HCT116 (cell line): ENCODE results near the gene KLHDC10. TPM values are rescaled to one million over a fixed set of nuclear protein-coding genes. Genes with fewer than 3 reads are reported as not detected.

ENCODE experiments used
- ATAC-seq: fragments of 200-7000 bp; cut with Tn5 transposase; 2 replicates; pipeline ENCODE4 v1.9.1; 2020; ENCODE audit warnings: mild to moderate bottlenecking, moderate library complexity
- BruUV-seq: library from RNA; stranded (reverse); fragments of 400-500 nt; replicated peaks from 2 replicates; lab custom pipeline; 2021; lab: Mats Ljungman, UMichigan
- CTCF ChIA-PET: fragments of 300-600 bp; sonication (Branson Sonifier 250); formaldehyde crosslinking; loops from one replicate; lab custom pipeline; 2021; ENCODE audit warnings: antibody characterized with exemption; lab: Charles Lee
- POLR2A ChIA-PET: fragments of 300-600, 350-600 bp; sonication (Branson Sonifier 250); formaldehyde crosslinking; loops from one replicate; lab custom pipeline; 2021; ENCODE audit warnings: antibody characterized with exemption; lab: Charles Lee
- RAD21 ChIA-PET, 2 experiments: fragments of 300-600 bp; sonication (Branson Sonifier 250); formaldehyde crosslinking; loops; one replicate each; lab custom pipeline; 2023; ENCODE audit warnings: low total read pairs in 2 of 2; ENCODE audit not compliant: uncharacterized antibody in 2 of 2, unreplicated experiment in 2 of 2, low non-redundant PET in 1 of 2; lab: Charles Lee
- DNase-seq: peaks from one replicate; pipeline ENCODE4 v3.0.0-alpha.2; 2010; ENCODE audit warnings: low read depth, low spot score
- H2AFZ ChIP-seq: fragments of 200-600 bp; shearing (Covaris generic), sonication (generic); 2 replicates; pipeline ENCODE4 v1.6.1; 2017; ENCODE audit warnings: low read depth, mixed run types, mixed read lengths, antibody characterized with exemption, low read length; ENCODE audit not compliant: poor library complexity, severe bottlenecking
- H3K27ac ChIP-seq: 2 replicates; pipeline ENCODE4 v1.5.1; 2012; ENCODE audit warnings: low read depth, low read length
- H3K27me3 ChIP-seq: fragments of 200-600 bp; sonication (generic); 2 replicates; pipeline ENCODE4 v1.6.1; 2016; ENCODE audit warnings: mixed run types, low read length, mixed read lengths; ENCODE audit not compliant: insufficient read depth
- H3K36me3 ChIP-seq, 2 experiments: fragments of 200-500 bp in 1 of 2; fragments of 200-600 bp in 1 of 2; sonication (Bioruptor generic) in 1 of 2; sonication (generic) in 1 of 2; 2 replicates each; pipeline versions ENCODE4 v1.5.1 to v1.6.1; 2014 to 2016; ENCODE audit warnings: low read length in 2 of 2, inconsistent platforms in 1 of 2, mixed read lengths in 1 of 2, mixed run types in 1 of 2; ENCODE audit not compliant: insufficient read depth in 2 of 2, control insufficient read depth in 1 of 2
- H3K4me1 ChIP-seq, 2 experiments: fragments of 200-600 bp in 1 of 2; sonication (generic) in 1 of 2; 2 replicates each; pipeline versions ENCODE4 v1.5.1 to v1.6.1; 2012 to 2017; ENCODE audit warnings: low read length in 2 of 2, inconsistent platforms in 1 of 2, mild to moderate bottlenecking in 1 of 2, mixed read lengths in 1 of 2, mixed run types in 1 of 2, moderate library complexity in 1 of 2; ENCODE audit not compliant: insufficient read depth in 2 of 2, control insufficient read depth in 1 of 2
- H3K4me2 ChIP-seq: fragments of 200-600 bp; sonication (generic); 2 replicates; pipeline ENCODE4 v1.6.1; 2017; ENCODE audit warnings: mixed run types, low read length, mixed read lengths
- H3K4me3 ChIP-seq, 2 experiments: fragments of 200-600 bp in 1 of 2; sonication (generic) in 1 of 2; replicated peaks in 1 of 2; 2 replicates each; pipeline ENCODE4 v1.5.1; 2011 to 2016; ENCODE audit warnings: low read length in 2 of 2, control low read depth in 1 of 2, low read depth in 1 of 2, mild to moderate bottlenecking in 1 of 2, mixed read lengths in 1 of 2, mixed run types in 1 of 2
- H3K79me2 ChIP-seq: fragments of 200-600 bp; sonication (generic); 2 replicates; pipeline ENCODE4 v1.6.1; 2017; ENCODE audit warnings: mild to moderate bottlenecking, mixed run types, low read length, moderate library complexity, mixed read lengths; ENCODE audit not compliant: insufficient read depth
- H3K9ac ChIP-seq: fragments of 200-600 bp; sonication (generic); 2 replicates; pipeline ENCODE4 v1.6.1; 2016; ENCODE audit warnings: low read length, mixed read lengths
- H3K9me2 ChIP-seq: fragments of 200-600 bp; sonication (generic), shearing (Covaris generic); 2 replicates; pipeline ENCODE4 v1.6.1; 2017; ENCODE audit warnings: mixed run types, mild to moderate bottlenecking, moderate library complexity; ENCODE audit not compliant: insufficient read depth
- H3K9me3 ChIP-seq, 2 experiments: fragments of 200-500 bp in 1 of 2; fragments of 200-600 bp in 1 of 2; sonication (Bioruptor generic) in 1 of 2; sonication (generic) in 1 of 2; 2 replicates each; pipeline ENCODE4 v1.6.1; 2014 to 2017; ENCODE audit warnings: low read length in 2 of 2, mixed read lengths in 2 of 2, inconsistent platforms in 1 of 2, low read depth in 1 of 2, mild to moderate bottlenecking in 1 of 2, mixed run types in 1 of 2, moderate library complexity in 1 of 2; ENCODE audit not compliant: control insufficient read depth in 1 of 2, insufficient read depth in 1 of 2
- H4K20me1 ChIP-seq: fragments of 200-600 bp; sonication (generic), shearing (Covaris generic); 2 replicates; pipeline ENCODE4 v1.6.1; 2017; ENCODE audit warnings: mixed run types, mild to moderate bottlenecking, moderate library complexity; ENCODE audit not compliant: insufficient read depth
- CBX3 ChIP-seq: IDR thresholded peaks from 2 replicates; pipeline ENCODE4 v1.6.1; 2012; ENCODE audit warnings: low read depth
- CEBPB ChIP-seq: IDR thresholded peaks from 2 replicates; pipeline ENCODE4 v1.6.1; 2012; ENCODE audit warnings: low read depth
- CTCF ChIP-seq, 3 experiments: fragments of 200-600 bp in 1 of 3; sonication (generic) in 1 of 3; IDR thresholded peaks in 2 of 3; conservative IDR thresholded peaks in 1 of 3; 2 replicates each; pipeline ENCODE4 v1.5.1; 2012 to 2017; ENCODE audit warnings: low read depth in 2 of 3, low read length in 2 of 3, antibody characterized with exemption in 1 of 3, borderline replicate concordance in 1 of 3, control low read depth in 1 of 3, mild to moderate bottlenecking in 1 of 3, mixed read lengths in 1 of 3, mixed run types in 1 of 3, moderate library complexity in 1 of 3; ENCODE audit not compliant: insufficient read depth in 1 of 3
- EGR1 ChIP-seq: IDR thresholded peaks from 2 replicates; pipeline ENCODE4 v1.6.1; 2012; ENCODE audit warnings: low read depth
- ELF1 ChIP-seq: IDR thresholded peaks from 2 replicates; pipeline ENCODE4 v1.6.1; 2012; ENCODE audit warnings: low read depth, borderline replicate concordance
- FOSL1 ChIP-seq: IDR thresholded peaks from 2 replicates; pipeline ENCODE4 v1.6.1; 2012; ENCODE audit warnings: low read depth
- JUND ChIP-seq: IDR thresholded peaks from 2 replicates; pipeline ENCODE4 v1.6.1; 2012
- RAD21 ChIP-seq: IDR thresholded peaks from 2 replicates; pipeline ENCODE4 v1.6.1; 2012; ENCODE audit warnings: low read depth, mild to moderate bottlenecking
- SIN3A ChIP-seq: IDR thresholded peaks from 2 replicates; pipeline ENCODE4 v1.6.1; 2012; ENCODE audit warnings: low read depth
- SP1 ChIP-seq: IDR thresholded peaks from 2 replicates; pipeline ENCODE4 v1.6.1; 2012; ENCODE audit warnings: low read depth
- YY1 ChIP-seq: IDR thresholded peaks from 2 replicates; pipeline ENCODE4 v1.6.1; 2011; ENCODE audit warnings: low read length, low read depth, moderate library complexity, mild to moderate bottlenecking; ENCODE audit not compliant: insufficient replicate concordance; ENCODE audit errors: extremely low read depth
- ZBTB33 ChIP-seq: IDR thresholded peaks from 2 replicates; pipeline ENCODE4 v1.6.1; 2011; ENCODE audit warnings: mild to moderate bottlenecking, low read length, moderate library complexity; ENCODE audit not compliant: insufficient replicate concordance; ENCODE audit errors: extremely low read depth
- ZFX ChIP-seq: fragments of 450-650 bp; IDR thresholded peaks from 2 replicates; pipeline ENCODE4 v1.6.1; 2017
- ZNF274 ChIP-seq: fragments of 200-500 bp; sonication (Bioruptor generic); IDR thresholded peaks from 2 replicates; pipeline ENCODE4 v1.6.1; 2014; ENCODE audit warnings: mild to moderate bottlenecking, low read depth, low read length, inconsistent platforms
- intact Hi-C: fragments of 100-400 bp; cut with micrococcal nuclease; formaldehyde crosslinking; loops from 2 replicates; pipeline ENCODE4 v1.10.0; 2022
- total RNA-seq: library from RNA; stranded (reverse); gene quantifications from one replicate; pipeline ENCODE4 v1.2.1, GENCODE V29; 2021; ENCODE audit not compliant: unreplicated experiment
- TF ChIP-seq, protein P1 (sequence below): IDR thresholded peaks from 2 replicates; pipeline ENCODE4 v1.6.1; 2012
- TF ChIP-seq, protein P2 (sequence below): IDR thresholded peaks from 2 replicates; pipeline ENCODE4 v1.6.1; 2012; ENCODE audit warnings: low read depth

Gene KLHDC10
- total RNA-seq, 1 experiment from 2014 or later = 25.8 TPM

- peaks cover 61% of the 10 kb centered on the region for H3K79me2 ChIP-seq
- no peaks in the 10 kb centered on the region for H3K9me2 ChIP-seq
- ATAC-seq (peak; percentile 62), DNase-seq (peak; percentile 84)
- no TSS peak for BruUV-seq
- CTCF ChIA-PET = interaction anchor here (0.6 to 3.1 kb wide), 10 partner anchors 12 to 760 kb away, joined by 3 to 32 read pairs (median 5); partner anchors contain the start of gene KLF14
- POLR2A ChIA-PET = no interaction called here
- no peaks in the 10 kb centered on the region for H3K9me3 ChIP-seq
- no peaks in the 10 kb centered on the region for H3K27me3 ChIP-seq
- no peak overlapping the region for H3K27ac ChIP-seq
- RAD21 ChIA-PET = interaction anchor here (0.5 to 1.6 kb wide), 3 partner anchors 61 to 686 kb away, joined by 3 to 6 read pairs (median 4); no protein-coding TSS in a partner anchor
- peak overlapping the region; percentile 73; the same call in 1 of the 2 replicates for H3K9ac ChIP-seq
- H2AFZ ChIP-seq = no peak overlapping the region
- peak overlapping the region; percentile 80 for H3K4me2 ChIP-seq
- peaks cover 8 to 20% of the 10 kb centered on the region in 2 experiments for H3K4me1 ChIP-seq
- H4K20me1 ChIP-seq = no peaks in the 10 kb centered on the region
- intact Hi-C loops = loop anchor here (1.0 to 5.0 kb wide), 5 partner anchors 415 to 759 kb away; no protein-coding TSS in a partner anchor
- TF ChIP-seq FOSL1 (no peak), SIN3A (no peak), CBX3 (peak; percentile 7; the same call in 1 of the 2 replicates), YY1 (peak; percentile 38), EGR1 (no peak), JUND (no peak), SP1 (no peak), CEBPB (no peak), RAD21 (peak; percentile 95), CTCF (IDR thresholded peaks at IDR 0.05 in 2 of 3, conservative IDR thresholded peaks at IDR 0.05 in 1 of 3; ENCODE audit: borderline replicate concordance in 1 of 3, insufficient read depth in 1 of 3, low read depth in 2 of 3, low read length in 2 of 3) (peak; percentile 85 to 92 (median 90)), ZBTB33 (no peak), ELF1 (no peak; the same call in 1 of the 2 replicates), ZFX (no peak), ZNF274 (no peak)
- TF ChIP-seq, protein P1, sequence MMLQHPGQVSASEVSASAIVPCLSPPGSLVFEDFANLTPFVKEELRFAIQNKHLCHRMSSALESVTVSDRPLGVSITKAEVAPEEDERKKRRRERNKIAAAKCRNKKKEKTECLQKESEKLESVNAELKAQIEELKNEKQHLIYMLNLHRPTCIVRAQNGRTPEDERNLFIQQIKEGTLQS = no peak
- TF ChIP-seq, protein P2, sequence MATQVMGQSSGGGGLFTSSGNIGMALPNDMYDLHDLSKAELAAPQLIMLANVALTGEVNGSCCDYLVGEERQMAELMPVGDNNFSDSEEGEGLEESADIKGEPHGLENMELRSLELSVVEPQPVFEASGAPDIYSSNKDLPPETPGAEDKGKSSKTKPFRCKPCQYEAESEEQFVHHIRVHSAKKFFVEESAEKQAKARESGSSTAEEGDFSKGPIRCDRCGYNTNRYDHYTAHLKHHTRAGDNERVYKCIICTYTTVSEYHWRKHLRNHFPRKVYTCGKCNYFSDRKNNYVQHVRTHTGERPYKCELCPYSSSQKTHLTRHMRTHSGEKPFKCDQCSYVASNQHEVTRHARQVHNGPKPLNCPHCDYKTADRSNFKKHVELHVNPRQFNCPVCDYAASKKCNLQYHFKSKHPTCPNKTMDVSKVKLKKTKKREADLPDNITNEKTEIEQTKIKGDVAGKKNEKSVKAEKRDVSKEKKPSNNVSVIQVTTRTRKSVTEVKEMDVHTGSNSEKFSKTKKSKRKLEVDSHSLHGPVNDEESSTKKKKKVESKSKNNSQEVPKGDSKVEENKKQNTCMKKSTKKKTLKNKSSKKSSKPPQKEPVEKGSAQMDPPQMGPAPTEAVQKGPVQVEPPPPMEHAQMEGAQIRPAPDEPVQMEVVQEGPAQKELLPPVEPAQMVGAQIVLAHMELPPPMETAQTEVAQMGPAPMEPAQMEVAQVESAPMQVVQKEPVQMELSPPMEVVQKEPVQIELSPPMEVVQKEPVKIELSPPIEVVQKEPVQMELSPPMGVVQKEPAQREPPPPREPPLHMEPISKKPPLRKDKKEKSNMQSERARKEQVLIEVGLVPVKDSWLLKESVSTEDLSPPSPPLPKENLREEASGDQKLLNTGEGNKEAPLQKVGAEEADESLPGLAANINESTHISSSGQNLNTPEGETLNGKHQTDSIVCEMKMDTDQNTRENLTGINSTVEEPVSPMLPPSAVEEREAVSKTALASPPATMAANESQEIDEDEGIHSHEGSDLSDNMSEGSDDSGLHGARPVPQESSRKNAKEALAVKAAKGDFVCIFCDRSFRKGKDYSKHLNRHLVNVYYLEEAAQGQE = no peak
- no peaks in the 10 kb centered on the region for H3K36me3 ChIP-seq
- H3K4me3 ChIP-seq = peak overlapping the region; percentile 91 to 93
These were observed 1.6 kb downstream of the KLHDC10 start for GRCh38 chr7:130071701-130072622.
